ENCODE data around the gene GPLD1. TPM values are rescaled to one million over a fixed set of nuclear protein-coding genes. Genes with fewer than 3 reads are reported as not detected.

Gene GPLD1
- total and polyA plus RNA-seq, 9 of the 15 experiments (the other 6 are each of a cell fraction or from before 2014, with no cell fraction given) = 0.11 to 1.3 (median 0.82) TPM

DNA sequence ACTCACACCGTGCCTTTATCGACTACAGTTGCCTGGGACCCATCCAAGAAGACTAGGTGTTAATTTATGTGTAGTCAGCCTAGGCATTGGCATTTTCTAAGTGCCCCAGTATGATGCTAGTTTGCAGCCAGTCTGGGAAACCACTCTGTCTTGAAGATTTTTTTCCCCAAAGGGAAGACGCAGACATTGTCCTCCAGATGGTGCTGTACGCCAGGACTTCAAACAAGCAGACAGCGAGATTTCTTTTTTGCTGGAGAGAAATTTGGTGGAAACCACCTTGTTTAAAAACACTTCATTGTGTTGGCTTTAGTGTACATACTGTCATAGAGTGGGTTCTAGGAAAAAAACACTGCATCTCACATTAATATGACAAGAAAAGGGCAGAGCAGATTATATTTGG, 35.4 kb upstream of the GPLD1 start (continued):
- TF ChIP-seq, protein P1, sequence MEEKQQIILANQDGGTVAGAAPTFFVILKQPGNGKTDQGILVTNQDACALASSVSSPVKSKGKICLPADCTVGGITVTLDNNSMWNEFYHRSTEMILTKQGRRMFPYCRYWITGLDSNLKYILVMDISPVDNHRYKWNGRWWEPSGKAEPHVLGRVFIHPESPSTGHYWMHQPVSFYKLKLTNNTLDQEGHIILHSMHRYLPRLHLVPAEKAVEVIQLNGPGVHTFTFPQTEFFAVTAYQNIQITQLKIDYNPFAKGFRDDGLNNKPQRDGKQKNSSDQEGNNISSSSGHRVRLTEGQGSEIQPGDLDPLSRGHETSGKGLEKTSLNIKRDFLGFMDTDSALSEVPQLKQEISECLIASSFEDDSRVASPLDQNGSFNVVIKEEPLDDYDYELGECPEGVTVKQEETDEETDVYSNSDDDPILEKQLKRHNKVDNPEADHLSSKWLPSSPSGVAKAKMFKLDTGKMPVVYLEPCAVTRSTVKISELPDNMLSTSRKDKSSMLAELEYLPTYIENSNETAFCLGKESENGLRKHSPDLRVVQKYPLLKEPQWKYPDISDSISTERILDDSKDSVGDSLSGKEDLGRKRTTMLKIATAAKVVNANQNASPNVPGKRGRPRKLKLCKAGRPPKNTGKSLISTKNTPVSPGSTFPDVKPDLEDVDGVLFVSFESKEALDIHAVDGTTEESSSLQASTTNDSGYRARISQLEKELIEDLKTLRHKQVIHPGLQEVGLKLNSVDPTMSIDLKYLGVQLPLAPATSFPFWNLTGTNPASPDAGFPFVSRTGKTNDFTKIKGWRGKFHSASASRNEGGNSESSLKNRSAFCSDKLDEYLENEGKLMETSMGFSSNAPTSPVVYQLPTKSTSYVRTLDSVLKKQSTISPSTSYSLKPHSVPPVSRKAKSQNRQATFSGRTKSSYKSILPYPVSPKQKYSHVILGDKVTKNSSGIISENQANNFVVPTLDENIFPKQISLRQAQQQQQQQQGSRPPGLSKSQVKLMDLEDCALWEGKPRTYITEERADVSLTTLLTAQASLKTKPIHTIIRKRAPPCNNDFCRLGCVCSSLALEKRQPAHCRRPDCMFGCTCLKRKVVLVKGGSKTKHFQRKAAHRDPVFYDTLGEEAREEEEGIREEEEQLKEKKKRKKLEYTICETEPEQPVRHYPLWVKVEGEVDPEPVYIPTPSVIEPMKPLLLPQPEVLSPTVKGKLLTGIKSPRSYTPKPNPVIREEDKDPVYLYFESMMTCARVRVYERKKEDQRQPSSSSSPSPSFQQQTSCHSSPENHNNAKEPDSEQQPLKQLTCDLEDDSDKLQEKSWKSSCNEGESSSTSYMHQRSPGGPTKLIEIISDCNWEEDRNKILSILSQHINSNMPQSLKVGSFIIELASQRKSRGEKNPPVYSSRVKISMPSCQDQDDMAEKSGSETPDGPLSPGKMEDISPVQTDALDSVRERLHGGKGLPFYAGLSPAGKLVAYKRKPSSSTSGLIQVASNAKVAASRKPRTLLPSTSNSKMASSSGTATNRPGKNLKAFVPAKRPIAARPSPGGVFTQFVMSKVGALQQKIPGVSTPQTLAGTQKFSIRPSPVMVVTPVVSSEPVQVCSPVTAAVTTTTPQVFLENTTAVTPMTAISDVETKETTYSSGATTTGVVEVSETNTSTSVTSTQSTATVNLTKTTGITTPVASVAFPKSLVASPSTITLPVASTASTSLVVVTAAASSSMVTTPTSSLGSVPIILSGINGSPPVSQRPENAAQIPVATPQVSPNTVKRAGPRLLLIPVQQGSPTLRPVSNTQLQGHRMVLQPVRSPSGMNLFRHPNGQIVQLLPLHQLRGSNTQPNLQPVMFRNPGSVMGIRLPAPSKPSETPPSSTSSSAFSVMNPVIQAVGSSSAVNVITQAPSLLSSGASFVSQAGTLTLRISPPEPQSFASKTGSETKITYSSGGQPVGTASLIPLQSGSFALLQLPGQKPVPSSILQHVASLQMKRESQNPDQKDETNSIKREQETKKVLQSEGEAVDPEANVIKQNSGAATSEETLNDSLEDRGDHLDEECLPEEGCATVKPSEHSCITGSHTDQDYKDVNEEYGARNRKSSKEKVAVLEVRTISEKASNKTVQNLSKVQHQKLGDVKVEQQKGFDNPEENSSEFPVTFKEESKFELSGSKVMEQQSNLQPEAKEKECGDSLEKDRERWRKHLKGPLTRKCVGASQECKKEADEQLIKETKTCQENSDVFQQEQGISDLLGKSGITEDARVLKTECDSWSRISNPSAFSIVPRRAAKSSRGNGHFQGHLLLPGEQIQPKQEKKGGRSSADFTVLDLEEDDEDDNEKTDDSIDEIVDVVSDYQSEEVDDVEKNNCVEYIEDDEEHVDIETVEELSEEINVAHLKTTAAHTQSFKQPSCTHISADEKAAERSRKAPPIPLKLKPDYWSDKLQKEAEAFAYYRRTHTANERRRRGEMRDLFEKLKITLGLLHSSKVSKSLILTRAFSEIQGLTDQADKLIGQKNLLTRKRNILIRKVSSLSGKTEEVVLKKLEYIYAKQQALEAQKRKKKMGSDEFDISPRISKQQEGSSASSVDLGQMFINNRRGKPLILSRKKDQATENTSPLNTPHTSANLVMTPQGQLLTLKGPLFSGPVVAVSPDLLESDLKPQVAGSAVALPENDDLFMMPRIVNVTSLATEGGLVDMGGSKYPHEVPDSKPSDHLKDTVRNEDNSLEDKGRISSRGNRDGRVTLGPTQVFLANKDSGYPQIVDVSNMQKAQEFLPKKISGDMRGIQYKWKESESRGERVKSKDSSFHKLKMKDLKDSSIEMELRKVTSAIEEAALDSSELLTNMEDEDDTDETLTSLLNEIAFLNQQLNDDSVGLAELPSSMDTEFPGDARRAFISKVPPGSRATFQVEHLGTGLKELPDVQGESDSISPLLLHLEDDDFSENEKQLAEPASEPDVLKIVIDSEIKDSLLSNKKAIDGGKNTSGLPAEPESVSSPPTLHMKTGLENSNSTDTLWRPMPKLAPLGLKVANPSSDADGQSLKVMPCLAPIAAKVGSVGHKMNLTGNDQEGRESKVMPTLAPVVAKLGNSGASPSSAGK (IDR thresholded peaks at IDR 0.05) = no peak
- TF ChIP-seq, protein P2, sequence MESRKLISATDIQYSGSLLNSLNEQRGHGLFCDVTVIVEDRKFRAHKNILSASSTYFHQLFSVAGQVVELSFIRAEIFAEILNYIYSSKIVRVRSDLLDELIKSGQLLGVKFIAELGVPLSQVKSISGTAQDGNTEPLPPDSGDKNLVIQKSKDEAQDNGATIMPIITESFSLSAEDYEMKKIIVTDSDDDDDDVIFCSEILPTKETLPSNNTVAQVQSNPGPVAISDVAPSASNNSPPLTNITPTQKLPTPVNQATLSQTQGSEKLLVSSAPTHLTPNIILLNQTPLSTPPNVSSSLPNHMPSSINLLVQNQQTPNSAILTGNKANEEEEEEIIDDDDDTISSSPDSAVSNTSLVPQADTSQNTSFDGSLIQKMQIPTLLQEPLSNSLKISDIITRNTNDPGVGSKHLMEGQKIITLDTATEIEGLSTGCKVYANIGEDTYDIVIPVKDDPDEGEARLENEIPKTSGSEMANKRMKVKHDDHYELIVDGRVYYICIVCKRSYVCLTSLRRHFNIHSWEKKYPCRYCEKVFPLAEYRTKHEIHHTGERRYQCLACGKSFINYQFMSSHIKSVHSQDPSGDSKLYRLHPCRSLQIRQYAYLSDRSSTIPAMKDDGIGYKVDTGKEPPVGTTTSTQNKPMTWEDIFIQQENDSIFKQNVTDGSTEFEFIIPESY (CRISPR knock-in tag; IDR thresholded peaks at IDR 0.05) = no peak
- no peak for TF ChIP-seq CHD1 (IDR thresholded peaks at IDR 0.05; ENCODE audit: low read length)
- TF ChIP-seq, protein P3, sequence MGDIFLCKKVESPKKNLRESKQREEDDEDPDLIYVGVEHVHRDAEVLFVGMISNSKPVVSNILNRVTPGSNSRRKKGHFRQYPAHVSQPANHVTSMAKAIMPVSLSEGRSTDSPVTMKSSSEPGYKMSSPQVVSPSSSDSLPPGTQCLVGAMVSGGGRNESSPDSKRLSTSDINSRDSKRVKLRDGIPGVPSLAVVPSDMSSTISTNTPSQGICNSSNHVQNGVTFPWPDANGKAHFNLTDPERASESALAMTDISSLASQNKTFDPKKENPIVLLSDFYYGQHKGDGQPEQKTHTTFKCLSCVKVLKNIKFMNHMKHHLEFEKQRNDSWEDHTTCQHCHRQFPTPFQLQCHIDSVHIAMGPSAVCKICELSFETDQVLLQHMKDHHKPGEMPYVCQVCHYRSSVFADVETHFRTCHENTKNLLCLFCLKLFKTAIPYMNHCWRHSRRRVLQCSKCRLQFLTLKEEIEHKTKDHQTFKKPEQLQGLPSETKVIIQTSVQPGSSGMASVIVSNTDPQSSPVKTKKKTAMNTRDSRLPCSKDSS (IDR thresholded peaks at IDR 0.05; ENCODE audit: low read depth, partially characterized antibody) = no peak
